ENCODE data around the gene EFEMP1. TPM values are rescaled to one million over a fixed set of nuclear protein-coding genes. Genes with fewer than 3 reads are reported as not detected.

EFEMP1 gene
- total RNA-seq (2014; rRNA removed; shearing (Covaris generic); ENCODE audit: low replicate concordance), result 3.2 TPM in 1 of 2 replicates, not detected in the other

- no peaks in the 10 kb centered on the region for H3K79me2 ChIP-seq (ENCODE audit: low read length)
- no peak within 1 kb of the TSS for H3K9ac ChIP-seq (ENCODE audit: low read length)
- no peak within 1 kb of the TSS for H2AFZ ChIP-seq (ENCODE audit: low read length)
- DNase-seq, result no peak
- H3K9me2 ChIP-seq (replicated peaks; ENCODE audit: insufficient read depth, low read length), result no peaks in the 10 kb centered on the region
- no peaks in the 10 kb centered on the region for H3K9me3 ChIP-seq (ENCODE audit: low read length)
- H4K20me1 ChIP-seq (ENCODE audit: insufficient read depth, low read depth, low read length), result no peaks in the 10 kb centered on the region
- H3K27ac ChIP-seq (ENCODE audit: low read length), result no peak within 1 kb of the TSS
- H3K4me2 ChIP-seq (ENCODE audit: low read depth, low read length, poor library complexity, severe bottlenecking), result no peak within 1 kb of the TSS
- no peaks in the 10 kb centered on the region for H3K4me1 ChIP-seq (ENCODE audit: low read length)
- no peaks in the 10 kb centered on the region for H3K36me3 ChIP-seq (ENCODE audit: insufficient read depth, low read length)
- no peak within 1 kb of the TSS for H3K4me3 ChIP-seq (ENCODE audit: low read length)
- no peaks in the 10 kb centered on the region for H3K27me3 ChIP-seq (ENCODE audit: low read length)
Measured at GRCh38 chr2:55923091-55923981, at the start of gene EFEMP1. Gene EFEMP1 (minus strand): TSS chr2:55923782. CDS start chr2:55922440, 1,342 bp downstream.

- Histone ChIP-seq H3K9me2 (replicated peaks; ENCODE audit: insufficient read depth, low read length) (no peaks in the 10 kb centered on the region), H3K36me3 (ENCODE audit: insufficient read depth, low read length) (no peaks in the 10 kb centered on the region), H3K4me2 (ENCODE audit: low read depth, low read length, poor library complexity, severe bottlenecking) (no peak overlapping the region), H3K4me3 (ENCODE audit: low read length) (no peak overlapping the region), H3K9ac (ENCODE audit: low read length) (no peak overlapping the region), H3K79me2 (ENCODE audit: low read length) (no peaks in the 10 kb centered on the region), H3K27me3 (ENCODE audit: low read length) (no peaks in the 10 kb centered on the region), H4K20me1 (ENCODE audit: insufficient read depth, low read depth, low read length) (no peaks in the 10 kb centered on the region), H3K4me1 (ENCODE audit: low read length) (no peaks in the 10 kb centered on the region), H3K9me3 (ENCODE audit: low read length) (no peaks in the 10 kb centered on the region), H2AFZ (ENCODE audit: low read length) (no peak overlapping the region), H3K27ac (ENCODE audit: low read length) (no peak overlapping the region)
- DNase-seq, result no peak
Measured at GRCh38 chr2:55970500-55970899, 46.9 kb upstream of the EFEMP1 start.

DNA sequence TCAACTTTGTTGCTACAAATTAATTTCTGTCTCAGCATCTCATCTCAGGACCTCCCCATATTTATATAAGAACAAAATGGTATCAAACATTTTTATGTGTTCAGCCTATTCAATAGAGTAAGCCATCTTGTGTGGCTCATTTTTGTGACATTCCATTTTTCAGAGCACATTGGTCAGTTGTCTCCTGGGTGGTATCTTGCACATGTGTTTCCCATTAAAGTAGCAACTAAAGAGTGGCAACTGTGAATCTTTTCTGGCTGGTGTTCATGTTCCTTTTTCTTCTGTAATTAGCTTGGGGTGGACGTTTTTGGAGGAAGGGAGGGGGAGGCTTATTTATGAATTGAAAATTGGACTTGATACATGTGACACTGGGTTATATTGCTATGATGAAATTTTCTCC, 45.4 kb upstream of the EFEMP1 start:
- no peaks in the 10 kb centered on the region for H3K9me3 ChIP-seq (ENCODE audit: low read length)
- H3K4me2 ChIP-seq (ENCODE audit: low read depth, low read length, poor library complexity, severe bottlenecking), result no peak overlapping the region
- H4K20me1 ChIP-seq (ENCODE audit: insufficient read depth, low read depth, low read length), result no peaks in the 10 kb centered on the region
- no peaks in the 10 kb centered on the region for H3K36me3 ChIP-seq (ENCODE audit: insufficient read depth, low read length)
- no peak for DNase-seq
- H3K4me3 ChIP-seq (ENCODE audit: low read length), result no peak overlapping the region
- no peaks in the 10 kb centered on the region for H3K27me3 ChIP-seq (ENCODE audit: low read length)
- H3K9ac ChIP-seq (ENCODE audit: low read length), result no peak overlapping the region
- H3K9me2 ChIP-seq (replicated peaks; ENCODE audit: insufficient read depth, low read length), result no peaks in the 10 kb centered on the region
- H2AFZ ChIP-seq (ENCODE audit: low read length), result no peak overlapping the region
- no peak overlapping the region for H3K27ac ChIP-seq (ENCODE audit: low read length)
- H3K4me1 ChIP-seq (ENCODE audit: low read length), result no peaks in the 10 kb centered on the region
- no peaks in the 10 kb centered on the region for H3K79me2 ChIP-seq (ENCODE audit: low read length)

- H3K4me3 ChIP-seq (ENCODE audit: low read length), result no peak overlapping the region
- no peak overlapping the region for H3K9ac ChIP-seq (ENCODE audit: low read length)
- H2AFZ ChIP-seq (ENCODE audit: low read length), result no peak overlapping the region
- H3K27me3 ChIP-seq (ENCODE audit: low read length), result no peaks in the 10 kb centered on the region
- no peaks in the 10 kb centered on the region for H3K79me2 ChIP-seq (ENCODE audit: low read length)
- DNase-seq, result no peak
- no peaks in the 10 kb centered on the region for H3K9me3 ChIP-seq (ENCODE audit: low read length)
- H3K36me3 ChIP-seq (ENCODE audit: insufficient read depth, low read length), result no peaks in the 10 kb centered on the region
- no peak overlapping the region for H3K4me2 ChIP-seq (ENCODE audit: low read depth, low read length, poor library complexity, severe bottlenecking)
- no peaks in the 10 kb centered on the region for H3K4me1 ChIP-seq (ENCODE audit: low read length)
- H3K9me2 ChIP-seq (replicated peaks; ENCODE audit: insufficient read depth, low read length), result no peaks in the 10 kb centered on the region
- no peak overlapping the region for H3K27ac ChIP-seq (ENCODE audit: low read length)
- no peaks in the 10 kb centered on the region for H4K20me1 ChIP-seq (ENCODE audit: insufficient read depth, low read depth, low read length)
Measured at GRCh38 chr2:55966401-55967118, 43.0 kb upstream of the EFEMP1 start.

GRCh38 chr2:55965966-55966365, 42.4 kb upstream of the EFEMP1 start:
- no peak overlapping the region for H3K4me2 ChIP-seq (ENCODE audit: low read depth, low read length, poor library complexity, severe bottlenecking)

GRCh38 chr2:55965276-55965675, 41.7 kb upstream of the EFEMP1 start:
- H3K27me3 ChIP-seq (ENCODE audit: low read length), result no peaks in the 10 kb centered on the region
- H2AFZ ChIP-seq (ENCODE audit: low read length), result no peak overlapping the region
- no peak for DNase-seq
- H3K9me3 ChIP-seq (ENCODE audit: low read length), result no peaks in the 10 kb centered on the region
- H3K9me2 ChIP-seq (replicated peaks; ENCODE audit: insufficient read depth, low read length), result no peaks in the 10 kb centered on the region
- no peaks in the 10 kb centered on the region for H3K79me2 ChIP-seq (ENCODE audit: low read length)
- no peak overlapping the region for H3K4me2 ChIP-seq (ENCODE audit: low read depth, low read length, poor library complexity, severe bottlenecking)
- H3K4me3 ChIP-seq (ENCODE audit: low read length), result no peak overlapping the region
- no peak overlapping the region for H3K27ac ChIP-seq (ENCODE audit: low read length)
- H3K9ac ChIP-seq (ENCODE audit: low read length), result no peak overlapping the region
- no peaks in the 10 kb centered on the region for H4K20me1 ChIP-seq (ENCODE audit: insufficient read depth, low read depth, low read length)
- no peaks in the 10 kb centered on the region for H3K4me1 ChIP-seq (ENCODE audit: low read length)
- H3K36me3 ChIP-seq (ENCODE audit: insufficient read depth, low read length), result no peaks in the 10 kb centered on the region

More at GRCh38 chr2:55965966-55966365, 42.4 kb upstream of the EFEMP1 start:
- H2AFZ ChIP-seq (ENCODE audit: low read length), result no peak overlapping the region
- no peaks in the 10 kb centered on the region for H3K9me2 ChIP-seq (replicated peaks; ENCODE audit: insufficient read depth, low read length)
- no peak overlapping the region for H3K9ac ChIP-seq (ENCODE audit: low read length)
- no peaks in the 10 kb centered on the region for H3K9me3 ChIP-seq (ENCODE audit: low read length)
- no peaks in the 10 kb centered on the region for H4K20me1 ChIP-seq (ENCODE audit: insufficient read depth, low read depth, low read length)
- no peaks in the 10 kb centered on the region for H3K27me3 ChIP-seq (ENCODE audit: low read length)
- DNase-seq, result no peak
- no peak overlapping the region for H3K27ac ChIP-seq (ENCODE audit: low read length)
- H3K79me2 ChIP-seq (ENCODE audit: low read length), result no peaks in the 10 kb centered on the region
- H3K4me1 ChIP-seq (ENCODE audit: low read length), result no peaks in the 10 kb centered on the region
- no peak overlapping the region for H3K4me3 ChIP-seq (ENCODE audit: low read length)
- H3K36me3 ChIP-seq (ENCODE audit: insufficient read depth, low read length), result no peaks in the 10 kb centered on the region

- Histone ChIP-seq H3K9ac (ENCODE audit: low read length) (no peak overlapping the region), H3K9me2 (replicated peaks; ENCODE audit: insufficient read depth, low read length) (no peaks in the 10 kb centered on the region), H4K20me1 (ENCODE audit: insufficient read depth, low read depth, low read length) (no peaks in the 10 kb centered on the region), H3K27ac (ENCODE audit: low read length) (no peak overlapping the region), H3K4me1 (ENCODE audit: low read length) (no peaks in the 10 kb centered on the region), H2AFZ (ENCODE audit: low read length) (no peak overlapping the region), H3K36me3 (ENCODE audit: insufficient read depth, low read length) (no peaks in the 10 kb centered on the region), H3K9me3 (ENCODE audit: low read length) (no peaks in the 10 kb centered on the region), H3K79me2 (ENCODE audit: low read length) (no peaks in the 10 kb centered on the region), H3K27me3 (ENCODE audit: low read length) (no peaks in the 10 kb centered on the region), H3K4me3 (ENCODE audit: low read length) (no peak overlapping the region), H3K4me2 (ENCODE audit: low read depth, low read length, poor library complexity, severe bottlenecking) (no peak overlapping the region)
- no peak for DNase-seq
Measured at GRCh38 chr2:55962915-55963314, 39.3 kb upstream of the EFEMP1 start.

GRCh38 chr2:55961318-55961911, 37.8 kb upstream of the EFEMP1 start:
- Histone ChIP-seq H3K9ac (ENCODE audit: low read length) (no peak overlapping the region), H3K4me2 (ENCODE audit: low read depth, low read length, poor library complexity, severe bottlenecking) (no peak overlapping the region), H3K36me3 (ENCODE audit: insufficient read depth, low read length) (no peaks in the 10 kb centered on the region), H4K20me1 (ENCODE audit: insufficient read depth, low read depth, low read length) (no peaks in the 10 kb centered on the region), H3K9me3 (ENCODE audit: low read length) (no peaks in the 10 kb centered on the region), H3K4me3 (ENCODE audit: low read length) (no peak overlapping the region), H3K9me2 (replicated peaks; ENCODE audit: insufficient read depth, low read length) (no peaks in the 10 kb centered on the region), H2AFZ (ENCODE audit: low read length) (no peak overlapping the region), H3K27me3 (ENCODE audit: low read length) (no peaks in the 10 kb centered on the region), H3K4me1 (ENCODE audit: low read length) (no peaks in the 10 kb centered on the region), H3K27ac (ENCODE audit: low read length) (no peak overlapping the region), H3K79me2 (ENCODE audit: low read length) (no peaks in the 10 kb centered on the region)
- peak; percentile 77 for DNase-seq

Data from Karpas-422 (cell line).